COLO668 (cell line): ENCODE measurements around the gene PDXDC1.
"Not testable (repeated sequence)": the region's sequence is repeated elsewhere in the genome, so short reads cannot be mapped to it uniquely, and the experiment has no call there.

Experiments
- DNase-seq: peaks from one replicate; lab custom pipeline; 2025; ENCODE audit not compliant: unreplicated experiment; lab: John Stamatoyannopoulos, UW

PDXDC1 gene

DNA sequence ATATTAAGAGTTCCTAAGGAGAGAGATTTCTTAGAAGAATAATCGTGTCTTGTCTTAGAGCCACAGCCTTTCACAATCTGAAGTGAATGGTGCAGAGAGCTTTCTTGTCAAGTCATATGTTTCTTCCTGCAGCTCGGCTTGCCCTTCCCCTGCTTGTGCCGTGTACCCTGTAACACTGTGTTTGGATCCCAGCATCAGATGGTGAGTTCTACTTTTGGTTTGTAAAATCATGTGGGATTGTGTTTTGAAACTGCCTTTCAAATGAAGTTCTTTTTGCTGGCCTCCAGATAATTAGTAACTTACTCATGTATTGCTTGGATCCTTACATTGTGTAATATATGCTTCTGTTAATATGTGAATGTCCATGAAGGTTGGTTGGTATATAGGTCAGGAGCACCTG is 33.8 kb downstream of the PDXDC1 start:
- DNase-seq = not testable (repeated sequence)

DNA sequence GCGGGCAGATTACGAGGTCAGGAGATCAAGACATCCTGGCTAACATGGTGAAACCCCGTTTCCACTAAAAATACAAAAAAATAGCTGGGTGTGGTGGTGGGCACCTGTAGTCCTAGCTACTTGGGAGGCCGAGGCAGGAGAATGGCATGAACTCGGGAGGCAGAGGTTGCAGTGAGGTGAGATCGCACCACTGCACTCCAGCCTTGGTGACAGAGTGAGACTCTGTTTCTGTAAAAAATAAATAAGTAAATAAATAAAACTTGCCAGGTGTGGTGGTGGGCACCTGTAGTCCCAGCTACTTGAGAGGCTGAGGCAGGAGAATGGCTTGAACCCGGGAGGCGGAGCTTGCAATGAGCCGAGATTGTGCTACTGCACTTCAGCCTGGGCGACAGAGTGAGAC is 38.1 kb downstream of the PDXDC1 start:
- DNase-seq = not testable (repeated sequence)

DNA sequence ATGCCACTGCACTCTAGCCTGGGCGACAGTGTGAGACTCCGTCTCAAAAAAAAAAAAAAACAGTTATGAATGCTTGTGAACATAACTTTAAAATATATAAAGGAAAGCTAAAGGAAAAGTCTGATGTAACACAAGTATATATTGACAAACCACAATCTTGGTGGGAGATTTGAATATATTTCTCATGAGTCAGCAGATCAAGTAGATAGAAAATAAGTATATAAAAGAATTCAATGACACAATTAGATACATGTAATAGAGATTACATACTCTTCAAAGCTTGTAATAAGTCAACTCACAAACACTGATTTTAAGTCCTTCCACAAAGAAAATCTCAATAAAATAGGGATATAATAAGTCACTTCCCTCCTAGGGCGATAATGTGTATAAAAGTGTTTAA is 40.8 kb downstream of the PDXDC1 start:
- DNase-seq = not testable (repeated sequence)

DNA sequence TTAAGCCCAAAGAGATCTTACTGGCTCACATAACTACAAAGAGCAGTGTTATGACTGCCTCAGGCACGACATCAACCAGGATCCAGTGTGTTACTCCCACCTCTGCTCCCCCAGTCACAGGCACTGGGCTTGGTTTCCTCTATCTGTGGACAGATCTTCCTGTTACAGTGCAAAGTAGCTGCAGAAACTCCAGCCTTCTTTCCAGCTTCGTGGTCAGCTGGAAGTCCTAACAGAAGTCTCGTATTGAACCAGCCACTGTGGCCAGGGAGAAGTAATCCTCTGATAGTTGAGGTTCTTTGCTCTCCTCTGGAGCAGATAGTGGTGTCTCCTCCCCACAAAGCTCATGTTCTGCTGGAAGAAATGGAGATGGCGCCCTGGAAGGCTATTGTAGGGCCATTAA is 41.5 kb downstream of the PDXDC1 start:
- not testable (repeated sequence) for DNase-seq

DNA sequence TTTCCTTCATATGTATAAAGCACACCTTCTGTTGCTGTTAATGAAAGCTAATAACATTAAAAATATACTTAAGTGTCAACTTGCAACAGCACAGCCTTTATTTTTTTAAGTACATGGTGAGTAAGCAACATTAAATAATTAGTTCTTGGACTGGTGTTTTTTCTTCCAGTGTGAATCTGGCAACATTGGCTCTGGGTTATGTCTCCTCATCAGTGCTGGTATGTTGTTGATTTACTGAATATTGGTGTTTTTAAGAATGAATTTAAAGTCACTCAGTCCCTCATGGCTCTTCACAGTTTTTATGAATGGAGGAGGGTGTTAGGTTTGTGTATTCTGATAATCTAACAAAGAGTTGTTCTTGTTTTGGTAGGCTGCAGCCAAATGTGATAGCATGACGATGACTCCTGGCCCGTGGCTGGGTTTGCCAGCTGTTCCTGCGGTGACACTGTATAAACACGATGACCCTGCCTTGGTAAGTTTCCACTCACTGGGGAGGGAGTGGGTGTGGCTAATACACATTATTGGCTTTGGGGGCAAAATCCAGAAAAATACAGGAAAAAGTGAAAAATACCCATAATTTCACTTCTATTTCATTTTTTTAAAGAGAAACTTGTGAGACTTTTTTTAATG is 42.2 kb downstream of the PDXDC1 start:
- DNase-seq = peak; percentile 25

DNA sequence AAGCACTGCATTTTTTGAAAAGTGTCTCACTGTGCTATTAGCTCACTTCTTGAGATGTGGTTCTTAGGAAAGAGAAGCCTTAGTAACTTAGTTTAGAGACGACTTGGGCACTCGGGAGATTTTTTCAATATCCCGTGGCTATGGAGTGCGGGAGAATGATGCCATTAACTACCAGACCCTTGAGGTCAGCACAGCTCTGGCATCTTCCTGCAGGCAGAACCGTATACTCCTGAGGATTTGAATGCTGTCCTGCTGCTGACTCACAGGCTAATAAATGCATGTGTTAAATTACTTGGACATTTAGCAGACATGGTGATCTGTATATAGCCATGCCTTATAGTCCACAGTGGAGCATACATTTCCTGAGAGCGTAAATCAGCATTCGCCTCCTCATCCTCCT is 46.6 kb downstream of the PDXDC1 start:
- DNase-seq = not testable (repeated sequence)

DNA sequence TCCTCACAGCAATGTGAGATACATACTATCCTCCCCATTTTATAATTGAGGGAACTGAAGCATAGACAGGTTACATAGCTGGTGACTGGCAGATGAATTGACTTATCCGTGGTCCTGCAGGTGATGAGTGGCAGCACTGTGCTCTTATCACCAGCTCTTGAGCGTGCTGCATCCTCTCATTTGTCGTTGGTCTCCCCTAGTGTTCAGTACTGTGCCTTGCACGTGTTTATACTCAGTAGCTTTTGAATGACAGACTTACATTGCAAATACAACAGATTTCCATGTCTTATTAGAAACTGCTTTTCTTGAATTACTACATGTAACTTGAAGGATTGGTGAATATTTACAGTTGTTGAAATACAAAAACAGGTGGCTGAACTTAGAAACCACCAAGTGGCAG is 47.4 kb downstream of the PDXDC1 start:
- DNase-seq = peak; percentile 39

DNA sequence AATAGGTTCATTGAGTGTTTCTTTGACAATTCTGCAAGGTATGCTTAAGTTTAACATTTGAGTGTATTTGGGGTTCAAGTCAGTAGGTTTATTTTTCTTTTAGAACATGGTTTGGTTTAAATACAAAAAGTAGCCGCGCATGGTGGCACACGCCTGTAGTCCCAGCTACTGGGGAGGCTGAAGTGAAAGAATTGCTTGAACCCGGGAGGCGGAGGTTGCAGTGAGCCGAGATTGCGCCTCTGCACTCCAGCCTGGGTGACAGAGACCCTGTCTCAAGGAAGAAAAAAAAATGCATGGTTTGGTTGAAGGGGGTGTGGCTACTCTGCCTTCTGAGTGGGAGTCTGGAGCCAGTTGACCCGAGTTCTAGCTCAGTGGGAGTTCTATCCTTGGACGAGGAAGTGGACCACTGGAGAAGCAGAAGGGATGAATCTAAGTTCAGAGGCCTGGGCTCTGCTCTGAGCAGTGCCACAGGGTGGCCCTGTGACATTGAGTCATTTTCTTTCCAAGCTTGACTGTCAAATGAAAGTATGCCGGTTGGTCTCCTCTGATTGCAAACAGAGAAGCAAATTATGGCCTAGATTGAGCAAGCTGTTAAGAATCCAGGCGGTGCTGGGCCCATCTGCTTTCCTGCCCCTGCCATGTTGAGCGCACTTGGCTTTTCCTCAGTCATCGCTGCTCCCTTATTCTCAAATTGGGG is 48.7 kb downstream of the PDXDC1 start:
- not testable (repeated sequence) for DNase-seq

DNA sequence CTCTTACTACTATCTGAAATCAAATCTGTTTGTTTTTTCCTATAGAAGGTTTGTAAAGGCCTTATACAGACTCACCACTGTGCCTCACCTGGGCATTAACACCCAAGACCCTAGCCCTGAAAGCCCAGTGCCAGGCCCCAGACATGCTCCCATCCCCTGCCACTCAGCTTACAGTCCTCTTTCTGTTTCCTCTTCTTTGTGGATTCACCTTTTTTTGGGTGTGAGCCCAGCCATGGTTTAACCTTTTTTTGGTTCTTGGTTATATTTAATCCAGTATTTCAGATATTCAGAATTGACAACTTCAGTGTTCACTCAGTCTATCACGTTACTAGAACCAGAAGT is 50.0 kb downstream of the PDXDC1 start:
- not testable (repeated sequence) for DNase-seq

DNA sequence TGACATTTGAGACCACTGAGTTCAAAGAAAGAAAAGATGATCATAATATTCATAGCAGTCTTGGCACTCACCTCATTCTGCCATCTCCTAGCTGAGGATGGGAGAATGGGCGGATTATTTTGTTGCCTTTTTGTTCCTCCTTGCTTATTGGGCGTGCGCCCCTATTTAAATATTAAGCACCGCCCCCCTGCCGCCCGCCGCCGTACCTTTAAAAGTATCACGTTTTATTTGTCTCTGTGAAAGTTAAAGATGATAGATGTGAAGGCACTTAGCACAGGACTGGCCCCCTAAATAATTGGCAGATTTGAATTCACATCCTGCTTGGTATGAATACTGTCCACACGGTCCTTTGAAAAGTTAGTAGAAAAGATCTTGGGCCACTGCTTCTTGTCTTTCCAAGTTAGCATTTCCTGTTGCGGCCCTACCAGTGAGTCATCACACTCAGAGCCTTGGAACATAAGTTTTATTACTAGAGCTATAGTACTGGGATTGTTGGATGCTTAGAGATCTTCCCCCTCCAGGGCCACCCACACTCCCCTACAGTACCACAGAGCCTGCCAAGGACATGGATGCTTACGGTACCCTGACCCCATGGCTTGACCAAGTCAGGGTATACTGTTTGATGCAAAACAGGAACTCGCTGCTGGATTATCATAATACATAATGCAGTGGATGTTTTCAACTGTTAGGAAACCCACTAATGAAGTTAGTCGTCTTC is 50.6 kb downstream of the PDXDC1 start:
- DNase-seq = not testable (repeated sequence)

DNA sequence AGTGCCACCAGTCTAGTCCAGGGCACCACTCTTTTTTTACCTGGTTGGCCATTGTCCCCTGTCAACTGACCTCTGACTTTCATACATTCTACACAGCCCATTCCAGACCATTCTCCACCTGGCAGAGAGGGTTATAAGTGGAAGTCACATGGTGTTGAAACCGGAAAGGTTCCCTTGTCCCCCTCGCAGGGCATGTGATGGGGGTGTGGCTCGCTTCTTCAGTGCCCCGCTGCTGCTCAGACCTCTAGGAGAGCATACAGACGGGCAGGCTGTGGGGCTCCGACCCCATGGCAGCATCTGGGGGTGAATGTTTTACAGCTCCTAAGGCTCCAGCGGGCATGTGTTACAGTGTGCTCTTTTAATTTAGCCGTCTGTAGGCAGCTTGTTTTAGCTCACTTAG is 52.2 kb downstream of the PDXDC1 start:
- DNase-seq = not testable (repeated sequence)

DNA sequence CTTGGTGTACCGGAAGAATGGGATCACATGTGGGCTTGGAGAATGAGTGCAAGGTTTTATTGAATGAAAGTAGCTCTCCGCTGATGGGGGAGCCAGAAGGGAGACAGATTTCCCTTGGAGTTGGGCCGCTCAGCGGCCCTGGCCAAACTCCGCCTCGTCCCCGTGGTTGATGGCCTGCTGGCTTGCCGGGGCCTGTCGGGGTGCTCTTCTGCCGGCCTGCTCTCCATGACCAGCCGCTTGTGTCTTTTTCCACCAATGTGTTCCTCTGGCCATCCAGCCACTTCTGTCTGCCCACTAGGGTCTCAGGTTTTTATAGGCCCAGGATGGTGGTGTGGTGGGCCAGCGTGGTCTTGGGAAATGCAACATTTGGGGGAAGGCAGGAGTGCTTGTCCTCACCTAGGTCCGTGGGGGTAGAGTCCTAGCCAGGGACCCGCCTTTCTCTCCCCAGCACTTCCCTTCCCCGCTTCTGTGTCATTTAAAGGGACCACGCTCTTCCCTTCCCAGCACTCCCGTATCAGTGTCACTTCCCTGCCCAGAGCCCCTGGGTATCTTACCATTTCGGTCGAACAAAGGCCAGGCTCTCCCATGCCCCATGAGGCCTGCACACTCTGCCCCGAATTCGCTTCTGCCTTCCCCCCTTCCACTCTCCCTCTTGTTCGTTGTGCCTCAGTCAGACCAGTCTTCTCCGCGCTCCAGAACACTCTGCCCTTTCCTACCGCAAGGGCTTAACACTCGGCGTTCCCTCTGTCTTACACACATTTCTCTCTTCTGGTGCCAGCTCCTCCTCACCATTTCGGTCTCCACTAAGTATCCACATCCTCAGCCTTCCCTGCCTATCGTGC is 52.9 kb downstream of the PDXDC1 start:
- DNase-seq = not testable (repeated sequence)

DNA sequence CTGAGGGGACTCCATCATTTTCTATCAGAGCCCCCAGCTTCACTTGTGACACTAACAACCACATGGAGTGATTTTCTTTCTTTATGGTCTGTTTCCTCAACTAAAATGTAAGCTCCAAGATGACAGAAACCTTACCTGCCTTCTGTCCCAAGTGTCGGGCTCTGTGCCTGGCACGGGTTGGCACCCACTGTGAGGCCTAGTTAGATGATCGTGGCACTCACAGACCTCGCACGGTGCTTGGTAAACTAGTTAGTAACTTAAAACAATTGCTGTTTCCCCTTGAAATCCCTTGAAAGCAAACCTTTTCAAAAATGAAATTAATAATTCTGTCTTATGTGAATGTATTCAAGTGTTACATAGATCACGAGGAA is 53.5 kb downstream of the PDXDC1 start:
- DNase-seq = not testable (repeated sequence)

DNA sequence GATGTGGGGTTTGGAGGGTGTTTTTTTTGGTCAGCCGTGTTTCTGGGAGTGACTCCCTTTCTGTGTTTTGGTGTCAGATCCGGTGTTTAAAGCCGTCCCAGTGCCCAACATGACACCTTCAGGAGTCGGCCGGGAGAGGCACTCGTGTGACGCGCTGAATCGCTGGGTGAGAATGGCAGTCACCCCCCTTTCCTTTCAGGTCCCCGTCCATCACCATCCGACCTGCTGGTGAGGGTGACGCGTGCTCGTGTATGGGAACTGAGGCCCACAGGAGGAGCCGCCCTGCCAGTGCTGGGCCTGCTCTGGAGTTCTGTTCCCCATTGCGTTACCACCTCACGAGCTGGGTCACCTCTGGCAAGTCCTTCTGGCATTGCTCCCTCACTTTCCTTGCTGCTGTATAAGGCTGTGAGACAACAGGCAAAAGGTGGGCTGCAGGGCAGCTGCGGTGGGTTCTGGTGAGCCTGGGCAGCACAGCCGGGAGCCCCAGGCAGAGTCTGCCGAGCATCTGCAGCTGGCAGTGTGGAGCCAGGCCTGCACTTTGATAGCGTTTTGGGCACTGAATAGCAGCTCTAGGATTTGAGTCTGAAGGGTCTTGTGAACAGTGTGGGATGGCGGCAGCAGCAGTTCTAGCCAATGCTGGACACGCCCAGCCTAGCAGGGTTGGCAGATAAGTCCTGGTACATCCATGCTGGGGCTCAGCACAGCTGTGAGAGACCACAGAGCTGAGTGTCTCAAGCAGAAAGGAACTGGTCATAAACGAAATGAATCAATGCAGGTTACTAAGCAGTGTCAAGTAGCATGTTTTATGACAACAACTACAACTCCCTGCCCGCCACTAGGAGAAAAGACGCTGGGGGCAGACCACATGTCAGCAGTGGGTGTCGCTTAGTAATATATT is 54.2 kb downstream of the PDXDC1 start:
- DNase-seq = not testable (repeated sequence)

DNA sequence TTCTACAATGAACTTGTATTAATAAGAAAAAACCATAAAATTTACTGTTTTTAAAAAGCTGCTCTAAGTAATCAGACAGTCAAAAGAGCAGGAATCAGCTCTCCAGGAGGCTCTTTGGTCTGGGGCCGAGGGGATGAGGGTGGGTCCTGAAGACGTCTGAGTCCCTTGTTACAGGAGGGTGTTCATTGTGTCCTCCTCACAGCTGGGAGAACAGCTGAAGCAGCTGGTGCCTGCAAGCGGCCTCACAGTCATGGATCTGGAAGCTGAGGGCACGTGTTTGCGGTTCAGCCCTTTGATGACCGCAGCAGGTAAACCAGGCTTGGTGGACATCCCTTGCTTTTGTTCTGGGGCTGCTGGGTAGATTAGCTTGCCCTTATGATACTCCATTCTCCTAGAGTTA is 54.9 kb downstream of the PDXDC1 start:
- DNase-seq = not testable (repeated sequence)

DNA sequence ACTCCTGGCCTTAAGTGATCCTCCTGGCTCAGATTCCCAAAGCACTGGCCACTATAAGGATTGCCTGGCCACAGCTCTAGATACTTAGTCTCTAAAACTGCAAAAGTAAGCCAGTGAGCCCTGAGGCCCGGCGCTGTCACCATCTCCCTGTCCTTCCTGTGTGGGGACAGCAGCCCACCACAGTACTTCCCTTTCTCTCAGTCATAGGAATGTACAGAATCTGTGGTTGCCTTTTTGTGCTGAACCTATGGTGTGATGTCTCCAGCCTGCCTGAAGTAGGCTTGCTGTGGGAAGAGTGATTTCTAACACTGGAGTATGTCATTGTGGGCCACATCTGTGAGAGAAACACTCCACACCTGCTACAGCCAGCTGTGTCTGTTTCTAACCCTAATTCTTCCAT is 56.4 kb downstream of the PDXDC1 start:
- no peak for DNase-seq

DNA sequence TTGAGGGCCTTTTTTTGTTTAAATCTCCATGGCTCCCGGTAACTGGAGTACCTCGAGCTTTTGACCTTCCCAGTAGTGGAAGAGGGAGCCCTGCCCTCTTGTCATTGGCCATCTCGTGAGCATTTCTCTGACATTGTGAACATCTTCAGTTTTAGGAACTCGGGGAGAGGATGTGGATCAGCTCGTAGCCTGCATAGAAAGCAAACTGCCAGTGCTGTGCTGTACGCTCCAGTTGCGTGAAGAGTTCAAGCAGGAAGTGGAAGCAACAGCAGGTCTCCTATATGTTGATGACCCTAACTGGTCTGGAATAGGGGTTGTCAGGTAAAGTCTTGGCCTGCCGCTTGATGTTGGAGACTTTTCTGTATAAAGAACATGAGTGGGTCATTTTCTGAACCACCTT is 56.8 kb downstream of the PDXDC1 start:
- no peak for DNase-seq

DNA sequence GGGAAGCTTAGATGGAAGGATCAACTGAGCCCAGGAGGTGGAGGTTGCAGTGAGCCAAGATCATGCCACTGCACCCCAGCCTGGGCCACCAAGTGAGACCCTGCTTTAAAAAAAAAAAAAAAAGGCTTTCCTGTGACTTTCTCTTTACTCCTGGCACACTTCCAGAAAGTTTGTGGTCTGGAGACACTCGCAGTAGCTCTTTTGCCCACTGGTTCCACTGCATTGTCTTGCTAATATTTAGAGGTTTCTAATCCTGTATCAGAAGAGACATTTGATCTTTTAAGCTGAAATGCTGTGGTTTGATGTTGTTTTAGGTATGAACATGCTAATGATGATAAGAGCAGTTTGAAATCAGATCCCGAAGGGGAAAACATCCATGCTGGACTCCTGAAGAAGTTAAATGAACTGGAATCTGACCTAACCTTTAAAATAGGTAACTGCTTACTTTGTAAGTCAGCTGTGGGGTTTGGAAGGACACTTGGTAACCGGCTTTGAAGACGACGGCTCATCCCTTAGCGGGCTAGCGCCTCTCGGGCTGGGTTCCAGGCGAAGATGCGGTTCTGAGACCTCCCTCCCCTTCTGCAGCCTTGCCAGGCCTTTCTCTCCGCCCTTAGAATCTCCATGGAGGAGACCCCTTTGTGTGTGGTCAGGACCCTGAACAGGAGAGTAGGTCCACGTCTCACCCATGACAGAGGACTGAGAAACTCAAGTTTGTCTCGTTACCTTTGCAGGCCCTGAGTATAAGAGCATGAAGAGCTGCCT is 57.9 kb downstream of the PDXDC1 start:
- DNase-seq = no peak

DNA sequence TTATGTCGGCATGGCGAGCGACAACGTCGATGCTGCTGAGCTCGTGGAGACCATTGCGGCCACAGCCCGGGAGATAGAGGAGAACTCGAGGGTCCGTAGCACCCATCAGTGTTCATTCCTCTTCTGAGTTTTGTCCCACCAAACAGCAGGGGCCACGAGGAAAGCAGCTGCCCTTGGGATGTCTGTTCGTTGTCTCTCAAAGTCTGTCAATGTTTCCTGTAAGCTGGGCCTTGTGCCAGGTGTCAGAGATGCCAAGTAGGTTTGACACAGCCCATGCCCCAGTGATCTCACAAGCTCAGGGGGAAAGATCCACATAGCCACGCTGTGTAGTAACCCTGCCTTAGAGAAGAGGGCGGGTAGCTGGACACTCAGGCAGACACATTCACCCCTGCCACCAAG is 58.5 kb downstream of the PDXDC1 start:
- no peak for DNase-seq
